SK-N-SH (cell line): ENCODE results near the gene IDH3A.

Experiments
- CHD2 ChIP-seq: fragments of 150-350 bp; IDR thresholded peaks from 2 replicates; pipeline ENCODE4 v1.6.1; 2018; ENCODE audit warnings: low read length; ENCODE audit not compliant: partially characterized antibody
- CTCF ChIP-seq: fragments of 200-600 bp; sonication (generic); IDR thresholded peaks from 2 replicates; pipeline ENCODE4 v1.6.1; 2017; ENCODE audit warnings: antibody characterized with exemption, mild to moderate bottlenecking, moderate library complexity
- EP300 ChIP-seq, 2 experiments: IDR thresholded peaks; 2 replicates each; pipeline versions ENCODE4 v1.4.0 to v1.6.1; 2012; ENCODE audit warnings: borderline replicate concordance in 1 of 2, low read depth in 1 of 2, low read length in 1 of 2
- JUND ChIP-seq: IDR thresholded peaks from 2 replicates; pipeline ENCODE4 v1.4.0; 2012
- POLR2AphosphoS5 ChIP-seq: IDR thresholded peaks from 2 replicates; pipeline ENCODE4 v1.6.1; 2012; ENCODE audit warnings: low read depth, low read length
- RAD21 ChIP-seq: IDR thresholded peaks from 2 replicates; pipeline ENCODE4 v1.6.1; 2012; ENCODE audit warnings: mild to moderate bottlenecking, low read length
- YY1 ChIP-seq: IDR thresholded peaks from 2 replicates; pipeline ENCODE4 v1.4.0; 2012; ENCODE audit warnings: low read depth, mild to moderate bottlenecking
- ZBTB33 ChIP-seq: IDR thresholded peaks from 2 replicates; pipeline ENCODE4 v1.4.0; 2012; ENCODE audit warnings: low read depth, borderline replicate concordance
- TF ChIP-seq, protein P1 (sequence below): fragments of 150-350 bp; IDR thresholded peaks from 2 replicates; pipeline ENCODE4 v1.6.1; 2017; ENCODE audit warnings: antibody characterized with exemption, low read length, low read depth, borderline replicate concordance
- TF ChIP-seq, protein P2 (sequence below): IDR thresholded peaks from 2 replicates; pipeline ENCODE4 v1.4.0; 2012; ENCODE audit warnings: low read depth

- TF ChIP-seq CTCF (no peak), RAD21 (no peak), EP300 (IDR thresholded peaks at IDR 0.05; ENCODE audit: borderline replicate concordance in 1 of 2, low read depth in 1 of 2, low read length in 1 of 2) (no peak), CHD2 (no peak), YY1 (no peak), ZBTB33 (no peak), POLR2AphosphoS5 (no peak), JUND (no peak)
- TF ChIP-seq, protein P1, sequence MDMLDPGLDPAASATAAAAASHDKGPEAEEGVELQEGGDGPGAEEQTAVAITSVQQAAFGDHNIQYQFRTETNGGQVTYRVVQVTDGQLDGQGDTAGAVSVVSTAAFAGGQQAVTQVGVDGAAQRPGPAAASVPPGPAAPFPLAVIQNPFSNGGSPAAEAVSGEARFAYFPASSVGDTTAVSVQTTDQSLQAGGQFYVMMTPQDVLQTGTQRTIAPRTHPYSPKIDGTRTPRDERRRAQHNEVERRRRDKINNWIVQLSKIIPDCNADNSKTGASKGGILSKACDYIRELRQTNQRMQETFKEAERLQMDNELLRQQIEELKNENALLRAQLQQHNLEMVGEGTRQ, result no peak
- TF ChIP-seq, protein P2, sequence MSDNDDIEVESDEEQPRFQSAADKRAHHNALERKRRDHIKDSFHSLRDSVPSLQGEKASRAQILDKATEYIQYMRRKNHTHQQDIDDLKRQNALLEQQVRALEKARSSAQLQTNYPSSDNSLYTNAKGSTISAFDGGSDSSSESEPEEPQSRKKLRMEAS, result no peak
These were observed 52.4 kb downstream of the IDH3A start for GRCh38 chr15:78201281-78202190.
